ENCODE measurements around the gene TREML2. TPM values are rescaled to one million over a fixed set of nuclear protein-coding genes. Genes with fewer than 3 reads are reported as not detected.
"Not testable (repeated sequence)": the region's sequence is repeated elsewhere in the genome, so short reads cannot be mapped to it uniquely, and the experiment has no call there.

TREML2 gene
- total RNA-seq, 2 donors from 2014 or later = 1.5 to 8.1 TPM

GRCh38 chr6:41197234-41197633, 3.7 kb downstream of the TREML2 start:
- no peak for ATAC-seq
- H3K4me3 Mint-ChIP-seq = no peak overlapping the region
- peaks cover 4% of the 10 kb centered on the region for H3K9me3 Mint-ChIP-seq
- no peaks in the 10 kb centered on the region for H3K27me3 Mint-ChIP-seq
- no peak for DNase-seq (ENCODE audit: low spot score)
- peaks cover 47 to 60% of the 10 kb centered on the region in 2 donors for H3K4me1 Mint-ChIP-seq (ENCODE audit: low read depth in 2 of 2)
- H3K36me3 Mint-ChIP-seq = peaks cover 5% of the 10 kb centered on the region
- peak overlapping the region; percentile 97 to 99 for H3K27ac Mint-ChIP-seq

GRCh38 chr6:41194386-41194785, 6.6 kb downstream of the TREML2 start:
- H3K9me3 Mint-ChIP-seq = no peaks in the 10 kb centered on the region
- no peak for DNase-seq (ENCODE audit: low spot score)
- H3K27me3 Mint-ChIP-seq = no peaks in the 10 kb centered on the region
- ATAC-seq = no peak
- peaks cover 5% of the 10 kb centered on the region for H3K36me3 Mint-ChIP-seq
- H3K4me1 Mint-ChIP-seq (ENCODE audit: low read depth in 2 of 2) = peaks cover 19 to 40% of the 10 kb centered on the region in 2 donors
- no peak overlapping the region for H3K4me3 Mint-ChIP-seq
- peak overlapping the region in 1 of 2 donors; percentile 86 for H3K27ac Mint-ChIP-seq

- Mint-ChIP-seq H3K4me3 (no peak overlapping the region), H3K27ac (peak overlapping the region in 1 of 2 donors; percentile 86), H3K9me3 (no peaks in the 10 kb centered on the region), H3K4me1 (ENCODE audit: low read depth in 2 of 2) (peaks cover 16 to 40% of the 10 kb centered on the region in 2 donors), H3K36me3 (peaks cover 5% of the 10 kb centered on the region), H3K27me3 (no peaks in the 10 kb centered on the region)
- ATAC-seq (no peak), DNase-seq (ENCODE audit: low spot score) (no peak)
Observed at GRCh38 chr6:41193884-41194283, 7.1 kb downstream of the TREML2 start.

- DNase-seq (ENCODE audit: low spot score) (no peak), ATAC-seq (no peak)
- Mint-ChIP-seq H3K4me3 (no peak overlapping the region), H3K9me3 (no peaks in the 10 kb centered on the region), H3K27me3 (no peaks in the 10 kb centered on the region), H3K27ac (peak overlapping the region; percentile 49 to 86), H3K36me3 (peaks cover 5% of the 10 kb centered on the region), H3K4me1 (ENCODE audit: low read depth in 2 of 2) (peaks cover 16 to 43% of the 10 kb centered on the region in 2 donors)
Observed at GRCh38 chr6:41193171-41193734, 7.7 kb downstream of the TREML2 start.

- ATAC-seq (peak; percentile 75 to 82), DNase-seq (ENCODE audit: low spot score) (no peak)
- H3K9me3 Mint-ChIP-seq = no peaks in the 10 kb centered on the region
- H3K27me3 Mint-ChIP-seq = no peaks in the 10 kb centered on the region
- peak overlapping the region in 1 of 2 donors; percentile 68 for H3K27ac Mint-ChIP-seq
- peaks cover 8 to 29% of the 10 kb centered on the region in 2 donors for H3K4me1 Mint-ChIP-seq (ENCODE audit: low read depth in 2 of 2)
- no peaks in the 10 kb centered on the region for H3K36me3 Mint-ChIP-seq
- H3K4me3 Mint-ChIP-seq = no peak overlapping the region
Observed at GRCh38 chr6:41191569-41191968, 9.4 kb downstream of the TREML2 start.

- no peak for ATAC-seq
- Mint-ChIP-seq H3K4me3 (no peak overlapping the region), H3K27ac (no peak overlapping the region), H3K36me3 (no peaks in the 10 kb centered on the region), H3K4me1 (ENCODE audit: low read depth in 2 of 2) (peaks cover 12 to 34% of the 10 kb centered on the region in 2 donors), H3K9me3 (no peaks in the 10 kb centered on the region), H3K27me3 (no peaks in the 10 kb centered on the region)
- DNase-seq (ENCODE audit: low spot score) = no peak
Observed at GRCh38 chr6:41190791-41191190, 10.2 kb downstream of the TREML2 start.

- H3K36me3 Mint-ChIP-seq = no peaks in the 10 kb centered on the region
- H3K27me3 Mint-ChIP-seq = no peaks in the 10 kb centered on the region
Observed at GRCh38 chr6:41189967-41190366, 11.0 kb downstream of the TREML2 start.

GRCh38 chr6:41189046-41189445, 11.9 kb downstream of the TREML2 start:
- H3K27ac Mint-ChIP-seq; DNase-seq (ENCODE audit: low spot score); H3K27me3 Mint-ChIP-seq; H3K36me3 Mint-ChIP-seq; H3K4me3 Mint-ChIP-seq; H3K9me3 Mint-ChIP-seq; ATAC-seq: not testable (repeated sequence)
- H3K4me1 Mint-ChIP-seq (ENCODE audit: low read depth in 2 of 2) = peaks cover 12 to 32% of the 10 kb centered on the region in 2 donors

More at GRCh38 chr6:41189967-41190366, 11.0 kb downstream of the TREML2 start:
- ATAC-seq = no peak
- Mint-ChIP-seq H3K27ac (no peak overlapping the region), H3K4me1 (ENCODE audit: low read depth in 2 of 2) (peaks cover 12 to 33% of the 10 kb centered on the region in 2 donors), H3K9me3 (no peaks in the 10 kb centered on the region), H3K4me3 (no peak overlapping the region)
- no peak for DNase-seq (ENCODE audit: low spot score)

GRCh38 chr6:41187924-41188886, 12.7 kb downstream of the TREML2 start:
- peaks cover 7 to 28% of the 10 kb centered on the region in 2 donors for H3K4me1 Mint-ChIP-seq (ENCODE audit: low read depth in 2 of 2)
- H3K36me3 Mint-ChIP-seq = no peaks in the 10 kb centered on the region
- ATAC-seq = no peak
- H3K9me3 Mint-ChIP-seq = no peaks in the 10 kb centered on the region
- no peak overlapping the region for H3K4me3 Mint-ChIP-seq
- H3K27ac Mint-ChIP-seq = no peak overlapping the region
- no peak for DNase-seq (ENCODE audit: low spot score)
- no peaks in the 10 kb centered on the region for H3K27me3 Mint-ChIP-seq

- Mint-ChIP-seq H3K4me1 (ENCODE audit: low read depth in 2 of 2) (peaks cover 5 to 29% of the 10 kb centered on the region in 2 donors), H3K4me3 (no peak overlapping the region), H3K36me3 (no peaks in the 10 kb centered on the region), H3K27me3 (no peaks in the 10 kb centered on the region), H3K9me3 (no peaks in the 10 kb centered on the region), H3K27ac (peak overlapping the region; percentile 8 to 68)
- ATAC-seq (no peak), DNase-seq (ENCODE audit: low spot score) (no peak)
Observed at GRCh38 chr6:41186031-41186562, 14.9 kb downstream of the TREML2 start.

GRCh38 chr6:41184761-41185160, 16.2 kb downstream of the TREML2 start:
- H3K27me3 Mint-ChIP-seq = no peaks in the 10 kb centered on the region
- ATAC-seq (no peak), DNase-seq (ENCODE audit: low spot score) (no peak)
- no peak overlapping the region for H3K4me3 Mint-ChIP-seq
- H3K27ac Mint-ChIP-seq = peak overlapping the region in 1 of 2 donors; percentile 68
- H3K4me1 Mint-ChIP-seq (ENCODE audit: low read depth in 2 of 2) = peaks cover 5 to 29% of the 10 kb centered on the region in 2 donors
- H3K36me3 Mint-ChIP-seq = no peaks in the 10 kb centered on the region
- no peaks in the 10 kb centered on the region for H3K9me3 Mint-ChIP-seq

GRCh38 chr6:41182069-41183034, 18.6 kb downstream of the TREML2 start:
- H3K4me3 Mint-ChIP-seq = no peak overlapping the region
- peaks cover 5 to 20% of the 10 kb centered on the region in 2 donors for H3K4me1 Mint-ChIP-seq (ENCODE audit: low read depth in 2 of 2)
- peaks cover 3 to 10% of the 10 kb centered on the region in 2 donors for H3K27me3 Mint-ChIP-seq
- no peaks in the 10 kb centered on the region for H3K9me3 Mint-ChIP-seq
- DNase-seq (ENCODE audit: low spot score) = peak; percentile 69
- no peaks in the 10 kb centered on the region for H3K36me3 Mint-ChIP-seq
- ATAC-seq = peak; percentile 65 to 74
- peak overlapping the region in 1 of 2 donors; percentile 63 for H3K27ac Mint-ChIP-seq

GRCh38 chr6:41181566-41181965, 19.4 kb downstream of the TREML2 start:
- peaks cover 7 to 15% of the 10 kb centered on the region in 2 donors for H3K27me3 Mint-ChIP-seq
- no peak overlapping the region for H3K4me3 Mint-ChIP-seq
- DNase-seq (ENCODE audit: low spot score) (no peak), ATAC-seq (no peak)
- H3K4me1 Mint-ChIP-seq (ENCODE audit: low read depth in 2 of 2) = peaks cover 5 to 20% of the 10 kb centered on the region in 2 donors
- H3K36me3 Mint-ChIP-seq = no peaks in the 10 kb centered on the region
- H3K9me3 Mint-ChIP-seq = no peaks in the 10 kb centered on the region
- no peak overlapping the region for H3K27ac Mint-ChIP-seq
